K562 (cell line): ENCODE data around the gene SCRN2. TPM values are rescaled to one million over a fixed set of nuclear protein-coding genes. Genes with fewer than 3 reads are reported as not detected.

ENCODE experiments used
- CHCHD3 ChIP-seq: fragments of 250-450 bp; sonication (Bioruptor Pico); IDR thresholded peaks from 2 replicates; pipeline ENCODE4 v2.1.2; 2022; ENCODE audit warnings: mild to moderate bottlenecking
- E2F8 ChIP-seq: fragments of 450-650 bp; IDR thresholded peaks from 2 replicates; pipeline ENCODE4 v1.7.1; 2018; ENCODE audit warnings: mild to moderate bottlenecking, low read depth; ENCODE audit not compliant: partially characterized antibody
- FOXK1 ChIP-seq: sonication (generic); formaldehyde crosslinking; IDR thresholded peaks from 2 replicates; pipeline ENCODE4 v1.8.0; 2022; ENCODE audit warnings: missing genetic modification reagents, mild to moderate bottlenecking, borderline replicate concordance
- FOXP4 ChIP-seq: sonication (generic); formaldehyde crosslinking; IDR thresholded peaks from 2 replicates; pipeline ENCODE4 v1.8.0; 2022; ENCODE audit warnings: mild to moderate bottlenecking, missing genetic modification reagents, borderline replicate concordance
- GTF2E2 ChIP-seq: fragments of 200-800 bp; sonication (Bioruptor generic); IDR thresholded peaks from 2 replicates; pipeline ENCODE4 v1.6.1; 2016; ENCODE audit warnings: missing genetic modification characterization, missing compliant biosample characterization
- HDAC2 ChIP-seq: fragments of 450-650 bp; IDR thresholded peaks from 2 replicates; pipeline ENCODE4 v1.6.1; 2016; ENCODE audit warnings: mild to moderate bottlenecking
- MNT ChIP-seq, 2 experiments: fragments of 450-650 bp; conservative IDR thresholded peaks; 2 replicates each; pipeline ENCODE4 v1.6.1; 2017; ENCODE audit warnings: mild to moderate bottlenecking in 2 of 2, moderate library complexity in 2 of 2
- MYC ChIP-seq, 2 experiments: fragments of 250-450 bp in 1 of 2; sonication (Bioruptor Pico) in 1 of 2; IDR thresholded peaks; 2 replicates each; pipeline versions ENCODE4 v1.5.1 to v1.6.1; 2012 to 2021; ENCODE audit warnings: low read depth in 2 of 2, borderline replicate concordance in 1 of 2, improper control_type of control experiment in 1 of 2, low read length in 1 of 2, mild to moderate bottlenecking in 1 of 2, moderate library complexity in 1 of 2
- PML ChIP-seq: IDR thresholded peaks from 2 replicates; pipeline ENCODE4 v1.6.1; 2012; ENCODE audit warnings: low read length, inconsistent platforms
- TARDBP ChIP-seq: fragments of 450-650 bp; IDR thresholded peaks from 2 replicates; pipeline ENCODE4 v1.6.1; 2016
- ZNF644 ChIP-seq: fragments of 200-800 bp; sonication (Bioruptor generic); IDR thresholded peaks from 2 replicates; pipeline ENCODE4 v1.6.1; 2016; ENCODE audit warnings: low read depth, missing genetic modification characterization, missing compliant biosample characterization
- ZNF76 ChIP-seq: fragments of 250-450 bp; sonication (Bioruptor Pico); IDR thresholded peaks from 2 replicates; pipeline ENCODE4 v1.4.0; 2020; ENCODE audit warnings: mild to moderate bottlenecking, moderate library complexity, borderline replicate concordance
- polyA plus RNA-seq, 8 experiments: library from polyadenylated mRNA; depleted of rRNA in 4 of 8; stranded (reverse) in 5 of 8; unstranded in 3 of 8; fragments of >200 nt; fragmentation: Nextera tagmentation in 2 of 8; fragmentation: Illumina TruSeq in 1 of 8; extraction: Ambion mirVana in 2 of 8; extraction: Trizol in 1 of 8; gene quantifications; 2 replicates each; pipeline versions ENCODE4 v1.2.1 to v1.2.3, GENCODE V29; 2011 to 2014; ENCODE audit warnings: inconsistent platforms in 1 of 8, missing spikeins in 1 of 8
- total RNA-seq, 7 experiments: library from RNA; depleted of rRNA in 6 of 7; stranded (reverse); fragments of >200 nt in 6 of 7; fragmentation: Illumina TruSeq in 2 of 7; extraction: Trizol in 2 of 7; gene quantifications; 2 replicates each; pipeline versions ENCODE4 v1.2.1 to v1.2.3, GENCODE V29; 2011 to 2021; ENCODE audit warnings: low replicate concordance in 1 of 7
- TF ChIP-seq, protein P1 (sequence below): fragments of 450-650 bp; IDR thresholded peaks from 2 replicates; pipeline ENCODE4 v1.6.1; 2016; ENCODE audit warnings: antibody characterized with exemption

The SCRN2 gene
- total and polyA plus RNA-seq, 9 of the 15 experiments (the other 6 are each of a cell fraction or from before 2014, with no cell fraction given) = 0.25 to 32.9 (median 13.6) TPM

DNA sequence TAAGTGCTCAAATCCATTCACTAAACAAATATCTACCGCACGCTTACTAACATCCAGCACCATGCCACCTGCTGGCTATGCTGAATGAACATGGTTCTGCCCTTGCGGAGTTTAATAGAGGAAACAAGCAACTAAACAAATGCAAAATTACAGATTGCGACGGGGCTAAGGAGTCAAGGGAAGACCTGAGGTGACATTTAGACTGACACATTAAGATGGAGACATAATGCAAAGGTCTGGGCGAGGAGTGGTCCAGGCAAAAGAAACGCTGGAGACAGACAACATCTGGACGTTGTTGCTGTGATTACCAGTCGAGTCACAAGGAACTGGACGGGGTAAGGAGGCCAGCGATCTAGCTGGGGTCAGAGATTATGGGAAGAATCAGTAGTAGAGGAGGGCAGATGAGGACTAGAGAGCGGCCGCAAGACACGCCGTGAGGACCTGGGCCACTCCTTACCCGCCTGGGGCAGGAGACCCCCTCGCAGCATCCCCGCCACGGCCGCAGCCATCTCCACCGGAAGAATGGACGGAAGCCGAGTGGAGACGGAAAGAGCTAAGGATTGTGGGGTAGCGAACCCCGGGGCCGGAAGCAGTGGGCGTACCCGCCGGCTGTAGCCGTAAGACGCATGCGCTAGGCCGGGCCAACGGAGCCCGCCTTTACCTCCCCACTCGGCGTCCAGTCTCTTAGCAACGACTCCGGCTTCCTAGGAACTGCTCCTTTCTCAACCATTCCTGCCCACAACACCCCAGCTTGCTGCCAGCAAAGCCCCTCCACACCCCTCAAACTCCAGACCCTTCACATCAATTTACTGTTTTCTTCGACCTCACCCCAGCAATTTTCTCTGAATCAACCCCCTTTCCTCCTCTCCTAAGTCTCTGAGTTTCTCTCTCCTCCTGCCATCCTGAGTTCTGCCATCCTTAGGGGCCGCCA is 9.8 kb downstream of the SCRN2 start, which contains the start of the genes LRRC46 and MRPL10 (continued):
- peak; percentile 33 for TF ChIP-seq E2F8
- peak; percentile 79 for TF ChIP-seq PML
- peak; percentile 39 to 79; a peak in 3 of 4 replicates for TF ChIP-seq MNT (conservative IDR thresholded peaks at IDR 0.05)
- 0 out of 2 replicates have a peak, but pooled peaks have one; percentile 61 for TF ChIP-seq GTF2E2 (tag)
- TF ChIP-seq HDAC2 = peak; percentile 59
- TF ChIP-seq ZNF76 (CRISPR knock-in tag) = peak; percentile 47; the same call in 1 of the 2 replicates
- TF ChIP-seq CHCHD3 = 0 out of 2 replicates have a peak, but pooled peaks have one; percentile 69
- 0 out of 2 replicates have a peak, but pooled peaks have one; percentile 39 for TF ChIP-seq TARDBP
- TF ChIP-seq ZNF644 (tag) = no peak
- 0 out of 2 replicates have a peak, but pooled peaks have one; percentile 66 for TF ChIP-seq FOXP4
- TF ChIP-seq, protein P1, sequence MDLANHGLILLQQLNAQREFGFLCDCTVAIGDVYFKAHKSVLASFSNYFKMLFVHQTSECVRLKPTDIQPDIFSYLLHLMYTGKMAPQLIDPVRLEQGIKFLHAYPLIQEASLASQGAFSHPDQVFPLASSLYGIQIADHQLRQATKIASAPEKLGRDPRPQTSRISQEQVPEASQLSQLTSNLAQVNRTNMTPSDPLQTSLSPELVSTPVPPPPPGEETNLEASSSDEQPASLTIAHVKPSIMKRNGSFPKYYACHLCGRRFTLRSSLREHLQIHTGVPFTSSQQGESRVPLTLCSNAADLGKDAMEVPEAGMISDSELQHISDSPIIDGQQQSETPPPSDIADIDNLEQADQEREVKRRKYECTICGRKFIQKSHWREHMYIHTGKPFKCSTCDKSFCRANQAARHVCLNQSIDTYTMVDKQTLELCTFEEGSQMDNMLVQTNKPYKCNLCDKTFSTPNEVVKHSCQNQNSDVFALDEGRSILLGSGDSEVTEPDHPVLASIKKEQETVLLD = peak; percentile 59; the same call in 1 of the 2 replicates
- TF ChIP-seq FOXK1 = peak; percentile 78; the same call in 1 of the 2 replicates
- peak; percentile 63 for TF ChIP-seq MYC (IDR thresholded peaks at IDR 0.05; ENCODE audit: low read depth, low read length)
- no peak for TF ChIP-seq MYC (CRISPR knock-in tag; IDR thresholded peaks at IDR 0.05; ENCODE audit: borderline replicate concordance, low read depth)
